Adrenal gland (tissue), 12 donors: Measurements from ENCODE around the gene PIAS3. TPM values are rescaled to one million over a fixed set of nuclear protein-coding genes. Genes with fewer than 3 reads are reported as not detected.
"Not testable (repeated sequence)": the region's sequence is repeated elsewhere in the genome, so short reads cannot be mapped to it uniquely, and the experiment has no call there.

Experiments used
- DNase-seq, 7 donors: peaks; one replicate each; pipeline ENCODE4 v3.0.0-alpha.2; 2019 to 2020
- H3K27ac ChIP-seq, 5 donors: fragments of 200-600 bp; sonication (generic) in 4 of 5; 1 replicate in 3 of 5; 2 replicates in 2 of 5; pipeline versions ENCODE4 v1.5.1 to v1.8.0; 2016 to 2020; ENCODE audit warnings: mild to moderate bottlenecking in 1 of 5
- H3K27me3 ChIP-seq: fragments of 200-600 bp; 2 replicates; pipeline ENCODE4 v1.8.0; 2021
- H3K36me3 ChIP-seq, 2 donors: fragments of 200-600 bp; replicated peaks in 1 of 2; 1 replicate in 1 of 2; 2 replicates in 1 of 2; pipeline versions ENCODE4 v1.5.1 to v1.8.0; 2018 to 2022
- H3K4me1 ChIP-seq, 2 donors: fragments of 200-600 bp; replicated peaks in 1 of 2; 1 replicate in 1 of 2; 2 replicates in 1 of 2; pipeline versions ENCODE4 v1.5.1 to v1.8.0; 2018 to 2021
- H3K4me3 ChIP-seq, 4 donors: fragments of 200-600 bp; sonication (generic) in 3 of 4; one replicate each; pipeline ENCODE4 v1.5.1; 2016 to 2018
- H3K9me3 ChIP-seq, 3 donors: fragments of 200-600 bp; sonication (generic) in 1 of 3; replicated peaks in 1 of 3; 1 replicate in 2 of 3; 2 replicates in 1 of 3; pipeline versions ENCODE4 v1.5.1 to v1.8.0; 2016 to 2021
- POLR2A ChIP-seq, 2 donors: fragments of 450-650 bp; IDR thresholded peaks; one replicate each; pipeline ENCODE4 v1.6.1; 2017; ENCODE audit warnings: antibody characterized with exemption in 2 of 2, mild to moderate bottlenecking in 2 of 2, moderate library complexity in 1 of 2
- WGBS, 4 donors: extraction: QIAGEN DNeasy Blood & Tissue Kit in 2 of 4; methylation state at CpG; one replicate each; pipeline versions ENCODE4 v1.1.5 to v1.1.7; 2013 to 2017; 5-methylcytosine and 5-hydroxymethylcytosine counted together
- intact Hi-C, 2 donors: fragments of 100-400 bp; cut with DNase I; formaldehyde crosslinking; loops; one replicate each; pipeline versions ENCODE4 v1.14.1 to v1.15.0; 2022 to 2023
- polyA plus RNA-seq, 3 donors: library from polyadenylated mRNA; stranded (reverse); fragments of 200-250 nt in 2 of 3; fragments of 350-450 nt in 1 of 3; fragmentation: Illumina TruSeq in 1 of 3; extraction: RNeasy Lipid Tissue Mini Kit (QIAGEN cat#74804) in 1 of 3; gene quantifications; one replicate each; pipeline ENCODE4 v1.2.3, GENCODE V29; 2013 to 2014
- total RNA-seq, 9 donors: library from RNA; depleted of rRNA in 4 of 9; stranded (reverse); fragments of >200 nt in 4 of 9; fragments of 120-200 nt in 1 of 9; fragmentation: NEBNext Ultra II Directional in 1 of 9; extraction: Animal tissue kit (Norgen Biotek cat#: 25700) in 1 of 9; gene quantifications; one replicate each; pipeline versions ENCODE4 v1.1.0 to v1.2.4, GENCODE V29; 2013 to 2023
- TF ChIP-seq, protein P1 (sequence below), 6 experiments: fragments of 450-650 bp in 4 of 6; fragments of 200-600 bp in 2 of 6; sonication (generic) in 1 of 6; IDR thresholded peaks; 1 replicate in 5 of 6; 2 replicates in 1 of 6; pipeline versions ENCODE4 v1.5.1 to v1.8.0; 2016 to 2021; ENCODE audit warnings: antibody characterized with exemption in 6 of 6, mild to moderate bottlenecking in 2 of 6, moderate library complexity in 1 of 6
- donor health status: healthy with polysubstance abuse.
- donor health status: Bipolar disorder and iron deficiency.
- donor health status: DM: yes; HTN: yes; CAD: no.
- donor health status: DM: no; HTN: no; CAD: no.
- donor health status: DM: no; HTN: no; CAD: no.
- donor health status: DM: yes; HTN: yes; CAD: no.

PIAS3 gene
- total and polyA plus RNA-seq, 12 donors: 7.5 to 40.5 (median 22.0) TPM

DNA sequence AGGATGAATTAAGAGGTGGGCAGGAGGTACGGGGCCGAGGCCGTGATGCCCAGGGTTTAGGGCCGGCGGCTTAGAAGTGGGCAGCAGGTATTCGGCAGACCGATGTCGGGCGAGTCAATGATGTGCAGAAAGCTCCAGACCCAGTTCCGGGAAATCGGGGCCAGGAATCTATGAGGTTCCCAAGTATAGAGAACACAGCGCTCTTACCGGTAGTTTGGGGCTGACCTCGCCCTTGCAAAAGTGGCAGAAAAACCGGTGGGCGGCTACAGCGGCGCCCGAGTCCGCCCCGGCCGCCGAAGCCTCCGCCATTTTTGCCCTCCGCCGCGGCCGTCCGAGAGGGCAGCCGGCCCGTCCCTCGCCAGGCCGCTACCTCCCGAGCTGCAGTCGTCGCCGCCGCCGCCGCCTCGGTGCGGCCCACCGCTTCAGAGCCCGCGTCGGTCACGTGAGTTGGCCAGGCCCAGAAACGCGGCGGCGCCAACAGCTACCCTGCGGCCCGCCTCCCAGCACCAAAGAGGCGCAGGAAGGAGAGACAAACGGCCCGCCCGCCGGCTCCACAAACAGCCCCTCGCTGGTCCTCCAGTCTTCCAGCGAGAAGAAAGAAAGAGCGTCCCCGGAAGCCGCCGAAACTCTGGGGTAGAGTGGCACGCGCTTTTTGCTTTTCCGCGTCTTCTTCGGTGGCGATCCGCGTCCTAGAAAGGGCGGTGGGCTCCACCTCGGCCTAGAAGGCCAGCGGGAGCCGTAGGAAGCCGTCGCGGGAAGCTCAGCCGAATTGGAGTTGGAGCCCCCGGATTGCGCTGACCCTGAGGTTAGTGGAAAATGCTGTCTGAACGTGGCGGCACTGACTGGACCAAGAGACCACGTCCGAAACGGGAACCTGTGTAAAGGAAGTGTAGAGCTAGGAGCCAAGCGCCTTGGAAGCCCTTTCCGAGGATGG lies 35.0 kb downstream of the PIAS3 start, which contains the start of the genes POLR3C and RNF115:
TSS of gene POLR3C (plus strand) at position 636 of the 934 bp plus-strand sequence. CDS start 1,577 bp downstream, outside the sequence.
TSS of gene RNF115 (minus strand) at position 531 of the 934 bp plus-strand sequence. CDS start at position 309, 222 bp downstream.
- intact Hi-C loops: loop anchor here in 1 of 2 donors (10.0 kb wide), 1 partner anchor 89 kb away; no protein-coding TSS in a partner anchor
- TF ChIP-seq, protein P1, sequence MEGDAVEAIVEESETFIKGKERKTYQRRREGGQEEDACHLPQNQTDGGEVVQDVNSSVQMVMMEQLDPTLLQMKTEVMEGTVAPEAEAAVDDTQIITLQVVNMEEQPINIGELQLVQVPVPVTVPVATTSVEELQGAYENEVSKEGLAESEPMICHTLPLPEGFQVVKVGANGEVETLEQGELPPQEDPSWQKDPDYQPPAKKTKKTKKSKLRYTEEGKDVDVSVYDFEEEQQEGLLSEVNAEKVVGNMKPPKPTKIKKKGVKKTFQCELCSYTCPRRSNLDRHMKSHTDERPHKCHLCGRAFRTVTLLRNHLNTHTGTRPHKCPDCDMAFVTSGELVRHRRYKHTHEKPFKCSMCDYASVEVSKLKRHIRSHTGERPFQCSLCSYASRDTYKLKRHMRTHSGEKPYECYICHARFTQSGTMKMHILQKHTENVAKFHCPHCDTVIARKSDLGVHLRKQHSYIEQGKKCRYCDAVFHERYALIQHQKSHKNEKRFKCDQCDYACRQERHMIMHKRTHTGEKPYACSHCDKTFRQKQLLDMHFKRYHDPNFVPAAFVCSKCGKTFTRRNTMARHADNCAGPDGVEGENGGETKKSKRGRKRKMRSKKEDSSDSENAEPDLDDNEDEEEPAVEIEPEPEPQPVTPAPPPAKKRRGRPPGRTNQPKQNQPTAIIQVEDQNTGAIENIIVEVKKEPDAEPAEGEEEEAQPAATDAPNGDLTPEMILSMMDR (IDR thresholded peaks at IDR 0.05): peak in 1 of 6 experiments; percentile 7
- peak; percentile 81 to 93 for TF ChIP-seq POLR2A (IDR thresholded peaks at IDR 0.05)
- Histone ChIP-seq H3K4me1 (peaks cover 5 to 13% of the 10 kb centered on the region in 2 donors), H3K9me3 (no peaks in the 10 kb centered on the region), H3K4me3 (peak within 1 kb of the TSS; percentile 12 to 72 (median 48)), H3K27me3 (no peaks in the 10 kb centered on the region), H3K27ac (peak within 1 kb of the TSS; percentile 80 to 94 (median 86)), H3K36me3 (peaks cover 0 to 30% of the 10 kb centered on the region in 2 donors)
- peak; percentile 87 to 95 (median 91) for DNase-seq
- 0 to 2% (median 1%) methylated on average over 30 to 89 of the region's 89 CpGs for WGBS, 4 donors

DNA sequence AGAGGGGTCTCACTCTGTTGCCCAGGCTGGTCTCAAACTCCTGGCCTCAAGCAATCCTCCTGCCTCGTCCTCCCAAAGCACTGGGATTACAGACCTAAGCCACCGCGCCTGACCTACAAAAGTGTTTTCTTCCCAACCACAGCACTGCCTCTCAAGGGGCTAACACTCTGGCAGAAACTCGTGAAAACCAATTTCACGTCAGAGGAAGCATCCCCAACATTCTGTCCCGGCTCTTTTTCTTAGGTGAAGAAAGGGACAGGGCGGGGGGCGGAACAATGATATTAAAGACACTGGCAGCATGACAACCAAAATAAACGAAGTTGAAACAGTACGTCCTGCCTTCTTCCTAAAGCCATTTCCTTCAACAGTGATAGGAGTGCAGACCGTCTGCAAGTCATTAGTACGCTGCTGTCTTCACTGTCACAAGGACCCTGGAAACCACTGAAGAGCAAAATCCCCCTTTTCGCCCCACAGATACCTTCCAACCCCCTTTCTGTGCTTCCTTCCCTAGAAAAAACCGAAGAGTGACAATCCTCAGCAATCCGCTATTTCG lies 36.0 kb downstream of the PIAS3 start:
- not testable (repeated sequence) for DNase-seq, H3K27me3 ChIP-seq, H3K27ac ChIP-seq, H3K4me3 ChIP-seq, H3K9me3 ChIP-seq
- 0 to 2% methylated on average over 1 to 4 of the region's 16 CpGs; no CpG with 5 or more reads in 2 of the 4 donors for WGBS, 4 donors
- intact Hi-C loops: loop anchor here in 1 of 2 donors (10.0 kb wide), 1 partner anchor 88 kb away; no protein-coding TSS in a partner anchor
- Histone ChIP-seq H3K36me3 (peaks cover 0 to 20% of the 10 kb centered on the region in 2 donors), H3K4me1 (peaks cover 5 to 13% of the 10 kb centered on the region in 2 donors)

DNA sequence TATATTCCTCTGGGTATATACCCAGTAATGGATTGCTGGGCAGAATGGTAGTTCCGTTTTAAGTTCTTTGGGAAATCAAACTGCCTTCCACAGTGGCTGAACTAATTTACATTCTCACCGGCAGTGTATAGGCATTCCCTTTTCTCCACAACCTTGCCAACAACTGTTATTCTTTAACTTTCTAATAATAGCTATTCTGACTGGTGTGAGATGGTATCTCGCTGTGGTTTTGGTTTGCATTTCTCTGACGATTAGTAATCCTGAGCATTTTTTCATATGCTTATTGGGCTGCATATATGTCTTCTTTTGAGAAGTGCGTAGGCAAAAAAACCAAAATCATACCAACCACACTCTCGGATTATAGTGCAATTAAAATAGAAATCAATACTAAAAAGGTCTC lies 40.8 kb downstream of the PIAS3 start:
- intact Hi-C loops, H3K27me3 ChIP-seq, H3K36me3 ChIP-seq, H3K27ac ChIP-seq, DNase-seq, H3K4me1 ChIP-seq, H3K4me3 ChIP-seq, H3K9me3 ChIP-seq: not testable (repeated sequence)
- 69 to 92% (median 77%) methylated on average over 2 to 4 of the region's 6 CpGs for WGBS, 4 donors

DNA sequence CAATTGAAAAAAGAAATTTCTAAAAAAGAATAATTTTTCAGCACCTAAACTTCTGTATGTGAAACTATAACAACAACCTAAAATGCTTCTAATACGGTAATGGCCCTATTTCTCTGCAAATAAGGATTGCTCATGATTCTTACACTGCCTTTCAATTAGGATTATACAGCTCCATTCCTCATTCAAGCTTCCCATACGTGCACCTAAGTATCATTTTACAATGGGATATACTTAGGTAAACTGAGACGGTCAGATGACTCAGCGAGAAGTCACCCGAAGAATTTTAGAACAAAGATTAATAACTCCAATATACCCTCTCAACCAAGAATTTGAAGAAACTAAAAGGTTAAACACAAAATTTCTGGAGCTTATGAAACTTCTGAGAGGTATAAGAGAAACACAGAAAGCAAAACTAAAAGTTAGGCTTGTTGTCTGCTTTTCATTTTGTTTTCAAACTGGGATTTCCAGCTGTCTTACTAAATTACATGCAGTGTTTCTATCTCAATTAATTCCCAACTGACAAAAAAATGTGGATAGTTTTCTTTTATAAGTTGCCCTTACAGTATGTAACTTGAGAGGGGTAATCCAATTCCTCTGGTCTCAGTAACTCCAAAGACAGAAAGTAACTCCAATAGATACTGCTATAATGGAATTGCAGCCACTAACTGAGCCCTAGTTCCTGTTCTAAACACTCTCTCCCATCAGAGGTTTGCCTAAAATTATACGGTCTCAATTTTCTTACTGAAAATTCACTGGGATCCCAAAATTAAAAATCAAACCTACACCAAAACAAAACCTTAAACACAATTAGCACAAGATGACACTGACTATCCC lies 45.7 kb downstream of the PIAS3 start:
- H3K4me3 ChIP-seq, intact Hi-C loops, H3K27me3 ChIP-seq, H3K27ac ChIP-seq, H3K4me1 ChIP-seq, H3K9me3 ChIP-seq, DNase-seq, H3K36me3 ChIP-seq: not testable (repeated sequence)
- 48 to 74% (median 60%) methylated on average over 2 to 6 of the region's 6 CpGs for WGBS, 4 donors

DNA sequence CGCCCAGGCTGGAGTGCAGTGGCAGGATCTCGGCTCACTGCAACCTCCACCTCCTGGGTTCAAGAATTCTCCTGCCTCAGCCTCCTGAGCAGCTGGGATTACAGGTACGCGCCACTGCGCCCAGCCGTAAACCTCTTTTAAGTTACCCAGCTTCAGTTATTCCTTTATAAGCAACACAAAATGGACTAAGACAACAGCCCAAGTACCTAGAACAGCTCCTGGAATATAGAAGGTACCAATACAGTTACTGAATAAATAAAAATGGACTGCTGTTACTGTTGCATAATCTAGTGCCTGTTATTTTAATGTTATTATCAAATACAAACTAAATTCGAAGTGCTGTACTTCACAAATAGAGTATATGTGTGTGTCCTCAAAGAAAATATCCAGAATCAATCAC lies 52.0 kb downstream of the PIAS3 start:
- no peak overlapping the region for H3K27ac ChIP-seq
- no peaks in the 10 kb centered on the region for H3K27me3 ChIP-seq
- H3K4me1 ChIP-seq: peaks cover 0 to 24% of the 10 kb centered on the region in 2 donors
- no peak for DNase-seq
- no peaks in the 10 kb centered on the region for H3K36me3 ChIP-seq
- H3K4me3 ChIP-seq: no peak overlapping the region
- WGBS, 4 donors: 93 to 95% (median 94%) methylated on average over 7 of the region's 7 CpGs
- TF ChIP-seq, protein P1 (IDR thresholded peaks at IDR 0.05): no peak
- no peak for TF ChIP-seq POLR2A (IDR thresholded peaks at IDR 0.05)
- intact Hi-C loops: no loop called here
- no peaks in the 10 kb centered on the region for H3K9me3 ChIP-seq
